ENCODE measurements around the gene GABRE. TPM values are rescaled to one million over a fixed set of nuclear protein-coding genes. Genes with fewer than 3 reads are reported as not detected.

GABRE gene
- polyA plus RNA-seq, 1 donor from 2014 or later, result 0.10 TPM

DNA sequence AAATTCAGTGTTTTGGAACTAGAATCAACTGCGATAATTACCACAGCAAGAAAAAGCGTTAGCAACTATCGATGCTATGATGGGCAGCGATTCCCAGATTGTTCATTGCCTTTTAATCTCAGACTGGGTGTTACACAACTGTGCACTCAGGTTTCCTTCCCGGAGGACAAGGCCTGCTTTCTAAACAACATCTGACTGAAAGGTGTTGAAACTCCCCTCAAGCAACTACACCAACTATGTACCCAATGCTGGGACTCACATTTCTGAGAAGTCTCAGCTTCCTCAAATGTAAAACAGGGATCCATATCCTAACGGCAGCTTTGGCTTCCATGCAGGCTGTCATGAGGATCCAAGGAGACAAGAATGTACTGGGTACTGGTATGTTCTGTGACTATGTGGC is 8.2 kb downstream of the GABRE start:
- H3K9me2 ChIP-seq (ENCODE audit: insufficient read depth, low read length), result no peaks in the 10 kb centered on the region
- no peaks in the 10 kb centered on the region for H3K79me2 ChIP-seq (replicated peaks; ENCODE audit: insufficient read depth, low read length)
- H2AFZ ChIP-seq (ENCODE audit: low read depth, low read length), result no peak overlapping the region
- H4K20me1 ChIP-seq (ENCODE audit: insufficient read depth), result no peaks in the 10 kb centered on the region
- H3K36me3 ChIP-seq (ENCODE audit: insufficient read depth, low read length), result no peaks in the 10 kb centered on the region
- no peak overlapping the region for H3K4me3 ChIP-seq (ENCODE audit: low read length)
- H3K4me2 ChIP-seq (ENCODE audit: low read length), result no peak overlapping the region
- no peaks in the 10 kb centered on the region for H3F3A ChIP-seq (ENCODE audit: insufficient read depth, low read length, poor library complexity, severe bottlenecking)
- no peaks in the 10 kb centered on the region for H3K9me3 ChIP-seq (ENCODE audit: low read length)
- no peaks in the 10 kb centered on the region for H3K27me3 ChIP-seq (ENCODE audit: insufficient read depth, low read depth, low read length)
- H3K27ac ChIP-seq (ENCODE audit: low read length), result no peak overlapping the region
- TF ChIP-seq REST (IDR thresholded peaks at IDR 0.05; ENCODE audit: borderline replicate concordance) (no peak), CTCF (IDR thresholded peaks at IDR 0.05; ENCODE audit: poor library complexity, severe bottlenecking) (no peak), EZH2 (IDR thresholded peaks at IDR 0.05; ENCODE audit: borderline replicate concordance, insufficient read depth, low read length, poor library complexity, severe bottlenecking) (no peak), SMC3 (conservative IDR thresholded peaks at IDR 0.05; ENCODE audit: poor library complexity) (no peak), RAD21 (conservative IDR thresholded peaks at IDR 0.05) (no peak), MXI1 (conservative IDR thresholded peaks at IDR 0.05; ENCODE audit: poor library complexity, severe bottlenecking) (no peak), TAF1 (IDR thresholded peaks at IDR 0.05; ENCODE audit: low read depth) (no peak), EP300 (conservative IDR thresholded peaks at IDR 0.05; ENCODE audit: poor library complexity, severe bottlenecking) (no peak), POLR2AphosphoS5 (IDR thresholded peaks at IDR 0.05) (no peak)
- H3K9ac ChIP-seq (ENCODE audit: low read length), result no peak overlapping the region

GRCh38 chrX:151962034-151962433 is 12.4 kb downstream of the GABRE start:
- Histone ChIP-seq H3F3A (ENCODE audit: insufficient read depth, low read length, poor library complexity, severe bottlenecking) (no peaks in the 10 kb centered on the region), H3K9me2 (ENCODE audit: insufficient read depth, low read length) (no peaks in the 10 kb centered on the region), H3K27ac (ENCODE audit: low read length) (no peak overlapping the region), H3K4me3 (ENCODE audit: low read length) (no peak overlapping the region), H3K27me3 (ENCODE audit: insufficient read depth, low read depth, low read length) (no peaks in the 10 kb centered on the region), H3K9ac (ENCODE audit: low read length) (no peak overlapping the region), H3K36me3 (ENCODE audit: insufficient read depth, low read length) (no peaks in the 10 kb centered on the region), H3K9me3 (ENCODE audit: low read length) (no peaks in the 10 kb centered on the region), H3K4me2 (ENCODE audit: low read length) (no peak overlapping the region), H2AFZ (ENCODE audit: low read depth, low read length) (no peak overlapping the region), H4K20me1 (ENCODE audit: insufficient read depth) (no peaks in the 10 kb centered on the region), H3K79me2 (replicated peaks; ENCODE audit: insufficient read depth, low read length) (no peaks in the 10 kb centered on the region)
- TF ChIP-seq CTCF (IDR thresholded peaks at IDR 0.05; ENCODE audit: poor library complexity, severe bottlenecking), result no peak
- TF ChIP-seq RAD21 (conservative IDR thresholded peaks at IDR 0.05), result no peak
- TF ChIP-seq EZH2 (IDR thresholded peaks at IDR 0.05; ENCODE audit: borderline replicate concordance, insufficient read depth, low read length, poor library complexity, severe bottlenecking), result no peak

All from neural cell (in vitro differentiated cells).